HG03066 (cell line): Measurements from ENCODE around the gene EXTL1.

Experiments
- ATAC-seq: cut with Tn5 transposase; IDR thresholded peaks from one replicate; pipeline ENCODE4 v1.9.1; 2021; ENCODE audit warnings: low read depth; ENCODE audit not compliant: unreplicated experiment

The EXTL1 gene

GRCh38 chr1:26064553-26064952 lies 43.0 kb downstream of the EXTL1 start:
- no peak for ATAC-seq

- no peak for ATAC-seq
Observed at GRCh38 chr1:26066160-26066559, 44.6 kb downstream of the EXTL1 start.

GRCh38 chr1:26066857-26067256 lies 45.3 kb downstream of the EXTL1 start:
- no peak for ATAC-seq

- ATAC-seq, result no peak
Observed at GRCh38 chr1:26067432-26067911, 45.9 kb downstream of the EXTL1 start, which contains the start of gene TRIM63. Gene TRIM63, minus strand, starts transcription at chr1:26067630. Its CDS starts 136 bp downstream, at chr1:26067494.

GRCh38 chr1:26069941-26070295 lies 48.3 kb downstream of the EXTL1 start:
- no peak for ATAC-seq

- no peak for ATAC-seq
Observed at GRCh38 chr1:26070296-26070962, 48.9 kb downstream of the EXTL1 start.

GRCh38 chr1:26070963-26071342 lies 49.4 kb downstream of the EXTL1 start:
- no peak for ATAC-seq

- ATAC-seq, result no peak
Observed at GRCh38 chr1:26072305-26072704, 50.7 kb downstream of the EXTL1 start.

GRCh38 chr1:26075421-26076144 lies 54.0 kb downstream of the EXTL1 start:
- ATAC-seq, result no peak

- no peak for ATAC-seq
Observed at GRCh38 chr1:26077524-26077923, 55.9 kb downstream of the EXTL1 start.

- ATAC-seq, result no peak
Observed at GRCh38 chr1:26078286-26079177, 57.0 kb downstream of the EXTL1 start.

- no peak for ATAC-seq
Observed at GRCh38 chr1:26079178-26079563, 57.6 kb downstream of the EXTL1 start.

GRCh38 chr1:26079960-26080814 lies 58.6 kb downstream of the EXTL1 start:
- no peak for ATAC-seq

GRCh38 chr1:26081267-26082019 lies 59.9 kb downstream of the EXTL1 start:
- ATAC-seq, result no peak

GRCh38 chr1:26082020-26082350 lies 60.4 kb downstream of the EXTL1 start:
- ATAC-seq, result no peak

GRCh38 chr1:26083208-26083607 lies 61.6 kb downstream of the EXTL1 start:
- no peak for ATAC-seq

GRCh38 chr1:26084091-26084561 lies 62.6 kb downstream of the EXTL1 start:
- no peak for ATAC-seq

GRCh38 chr1:26084844-26085243 lies 63.3 kb downstream of the EXTL1 start:
- no peak for ATAC-seq
